Muscle of leg (tissue), 11 donors: Measurements from ENCODE around the gene UBL4A. TPM values are rescaled to one million over a fixed set of nuclear protein-coding genes. Genes with fewer than 3 reads are reported as not detected.
"Not testable (repeated sequence)": the region's sequence is repeated elsewhere in the genome, so short reads cannot be mapped to it uniquely, and the experiment has no call there.

Source experiments
- DNase-seq: peaks from one replicate; pipeline ENCODE4 v3.0.0; 2013
- H3K27ac ChIP-seq: one replicate; pipeline ENCODE4 v1.5.1; 2013; ENCODE audit warnings: mild to moderate bottlenecking, low read length, control low read depth
- H3K27me3 ChIP-seq: one replicate; pipeline ENCODE4 v1.6.1; 2013; ENCODE audit warnings: low read length; ENCODE audit not compliant: control insufficient read depth, insufficient read depth
- H3K36me3 ChIP-seq: one replicate; pipeline ENCODE4 v1.6.1; 2013; ENCODE audit warnings: low read length; ENCODE audit not compliant: control insufficient read depth, insufficient read depth
- H3K4me1 ChIP-seq: one replicate; pipeline ENCODE4 v1.6.1; 2013; ENCODE audit warnings: low read length; ENCODE audit not compliant: control insufficient read depth, insufficient read depth
- H3K4me3 ChIP-seq: one replicate; pipeline ENCODE4 v1.5.1; 2013; ENCODE audit warnings: low read length, control low read depth
- H3K9me3 ChIP-seq: replicated peaks from 2 replicates; pipeline ENCODE4 v1.6.1; 2013; ENCODE audit warnings: low read depth, low read length; ENCODE audit not compliant: control insufficient read depth
- WGBS: methylation state at CpG from one replicate; pipeline ENCODE4 v1.1.5; 2013; ENCODE audit warnings: missing lambda C conversion rate; ENCODE audit not compliant: insufficient coverage; 5-methylcytosine and 5-hydroxymethylcytosine counted together
- polyA plus RNA-seq, 8 donors: library from polyadenylated mRNA; unstranded; fragments of 120-200 nt; gene quantifications; one replicate each; pipeline versions ENCODE4 v1.2.1 to v1.2.3, GENCODE V29; 2013; ENCODE audit warnings: inconsistent platforms in 1 of 8, low replicate concordance in 1 of 8; ENCODE audit not compliant: insufficient read length in 8 of 8, insufficient read depth in 1 of 8
- total RNA-seq: library from RNA; stranded (reverse); fragments of 120-200 nt; gene quantifications from one replicate; pipeline ENCODE4 v1.2.4, GENCODE V29; 2013

UBL4A gene
- total and polyA plus RNA-seq, 9 donors: 20.3 to 27.8 (median 24.9) TPM

DNA sequence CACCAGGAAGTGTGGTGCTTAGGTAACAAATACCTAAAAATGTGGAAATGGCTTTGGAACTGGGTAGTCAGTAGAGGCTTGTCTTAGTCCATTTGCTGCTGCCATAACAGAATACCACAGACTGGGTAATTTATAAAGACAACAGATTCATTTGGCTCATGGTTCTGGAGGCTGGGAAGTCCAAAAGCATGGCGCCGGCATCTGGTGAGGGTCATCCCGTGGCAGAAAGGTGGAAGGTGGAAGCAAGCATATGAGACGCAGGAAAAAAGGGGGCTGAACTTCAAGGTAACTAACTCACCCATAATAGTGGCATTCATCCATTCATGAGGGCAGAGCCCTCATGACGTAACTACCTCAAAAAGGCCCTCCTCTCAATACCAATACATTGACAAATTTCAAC, 23.0 kb upstream of the UBL4A start:
- WGBS: no CpG with 5 or more reads among the region's 5 CpGs
- H3K36me3 ChIP-seq: peaks cover 30% of the 10 kb centered on the region
- H3K9me3 ChIP-seq: no peaks in the 10 kb centered on the region
- H3K4me1 ChIP-seq: no peaks in the 10 kb centered on the region
- no peak overlapping the region for H3K27ac ChIP-seq
- no peak overlapping the region for H3K4me3 ChIP-seq
- H3K27me3 ChIP-seq: no peaks in the 10 kb centered on the region
- no peak for DNase-seq

DNA sequence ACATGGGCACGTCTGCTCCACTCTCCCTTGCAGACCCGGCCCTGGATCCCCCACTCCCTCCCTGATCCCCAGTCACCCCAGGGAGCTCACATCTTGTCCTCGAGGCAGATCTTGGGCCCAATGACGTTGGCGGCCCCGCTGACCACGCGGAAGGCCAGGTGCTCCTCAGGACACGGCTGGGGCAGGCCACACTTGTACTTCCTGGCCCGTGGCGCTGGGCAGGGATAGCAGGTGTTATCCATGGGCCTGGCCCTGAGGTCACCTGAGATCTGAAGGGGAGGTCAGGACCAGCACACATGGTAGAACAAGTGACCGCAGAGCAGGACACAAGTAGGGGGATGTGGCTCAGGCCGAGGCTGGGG, 21.9 kb upstream of the UBL4A start:
- Histone ChIP-seq H3K4me3 (no peak overlapping the region), H3K27me3 (no peaks in the 10 kb centered on the region), H3K9me3 (no peaks in the 10 kb centered on the region), H3K4me1 (no peaks in the 10 kb centered on the region), H3K36me3 (peaks cover 30% of the 10 kb centered on the region), H3K27ac (no peak overlapping the region)
- DNase-seq: no peak
- WGBS: 91% methylated on average over 9 of the region's 13 CpGs

DNA sequence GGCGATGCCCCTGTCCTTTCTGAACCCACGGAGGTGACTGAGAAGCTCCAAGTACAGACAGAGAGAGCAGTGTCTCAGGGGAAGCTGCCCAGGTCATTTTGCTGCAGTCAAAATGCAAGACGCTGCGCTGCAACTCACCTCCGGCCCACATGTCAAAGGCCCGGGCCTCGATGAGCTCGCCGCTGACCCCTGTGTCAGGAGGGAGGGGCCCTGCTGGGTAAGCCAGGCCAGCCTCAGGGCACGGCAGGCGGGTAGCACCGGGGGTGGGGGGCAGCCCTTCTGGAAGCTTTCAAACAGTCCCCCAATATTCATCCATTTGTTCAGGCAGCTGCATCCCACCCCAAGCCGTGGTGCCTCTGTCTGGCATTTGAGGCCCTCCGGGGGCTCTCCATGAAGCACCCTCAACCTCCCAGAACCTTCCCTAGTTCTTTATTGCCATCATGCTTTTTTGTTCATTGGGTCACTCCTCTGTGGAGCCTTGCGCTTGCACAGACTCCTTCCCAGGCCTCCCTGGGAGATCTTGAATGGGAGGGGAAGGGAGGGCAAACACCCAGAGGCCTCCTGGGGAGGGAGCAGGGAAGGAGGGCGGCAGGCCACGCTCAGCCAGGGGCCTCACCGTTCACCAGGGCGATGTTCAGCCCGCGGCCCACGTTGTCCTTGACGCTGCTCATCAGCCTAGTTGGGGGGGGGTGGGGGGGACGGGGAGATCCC, 21.4 kb upstream of the UBL4A start:
- no peak for DNase-seq
- no peaks in the 10 kb centered on the region for H3K9me3 ChIP-seq
- peaks cover 30% of the 10 kb centered on the region for H3K36me3 ChIP-seq
- 75% methylated on average over 12 of the region's 24 CpGs for WGBS
- H3K4me3 ChIP-seq: no peak overlapping the region
- no peaks in the 10 kb centered on the region for H3K27me3 ChIP-seq
- H3K27ac ChIP-seq: no peak overlapping the region
- no peaks in the 10 kb centered on the region for H3K4me1 ChIP-seq

DNA sequence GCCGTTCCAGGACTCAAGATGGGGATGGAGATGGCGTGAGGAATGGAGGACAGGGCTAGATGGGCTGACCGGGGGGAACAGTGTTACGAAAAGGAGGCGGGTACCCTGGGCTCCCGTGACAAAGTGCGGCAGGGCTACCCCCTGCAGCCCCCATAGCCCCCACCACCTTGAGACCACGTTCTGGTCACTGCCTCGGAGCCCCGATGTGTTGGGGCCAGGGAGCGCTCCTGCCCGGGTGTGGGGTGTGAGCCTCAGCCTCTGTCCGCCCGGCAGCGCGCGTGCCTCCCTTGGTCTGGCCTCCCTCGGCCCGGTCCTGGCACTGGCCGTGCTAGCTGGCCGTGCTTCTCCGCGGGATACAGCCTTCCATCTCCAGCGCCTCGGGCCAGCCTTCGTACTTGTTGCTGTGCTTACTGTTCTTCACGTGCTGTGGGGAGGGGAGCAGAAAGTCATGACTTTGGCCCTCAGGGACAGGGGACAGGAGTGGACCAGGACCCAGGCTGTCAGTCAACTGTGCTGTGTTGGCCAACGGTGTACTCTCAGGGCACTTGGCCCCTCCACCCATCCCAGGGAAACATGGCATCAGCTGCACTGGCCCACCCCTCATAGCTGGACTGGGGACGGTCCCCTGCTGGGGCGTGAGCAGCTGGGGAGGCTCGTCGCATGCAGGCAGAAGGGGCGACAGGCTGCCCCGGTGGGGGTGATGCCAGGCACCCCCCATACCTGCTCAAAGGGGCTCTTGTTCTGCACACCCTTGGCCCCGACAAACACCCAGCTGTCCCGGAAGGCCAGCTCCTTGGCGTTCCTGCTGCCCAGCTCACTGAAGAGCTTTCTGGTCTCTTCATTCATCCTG, 20.3 kb upstream of the UBL4A start:
- no peaks in the 10 kb centered on the region for H3K27me3 ChIP-seq
- no peak overlapping the region for H3K27ac ChIP-seq
- no peak overlapping the region for H3K4me3 ChIP-seq
- no peaks in the 10 kb centered on the region for H3K9me3 ChIP-seq
- 91% methylated on average over 27 of the region's 37 CpGs for WGBS
- peaks cover 30% of the 10 kb centered on the region for H3K36me3 ChIP-seq
- no peaks in the 10 kb centered on the region for H3K4me1 ChIP-seq
- DNase-seq: no peak

DNA sequence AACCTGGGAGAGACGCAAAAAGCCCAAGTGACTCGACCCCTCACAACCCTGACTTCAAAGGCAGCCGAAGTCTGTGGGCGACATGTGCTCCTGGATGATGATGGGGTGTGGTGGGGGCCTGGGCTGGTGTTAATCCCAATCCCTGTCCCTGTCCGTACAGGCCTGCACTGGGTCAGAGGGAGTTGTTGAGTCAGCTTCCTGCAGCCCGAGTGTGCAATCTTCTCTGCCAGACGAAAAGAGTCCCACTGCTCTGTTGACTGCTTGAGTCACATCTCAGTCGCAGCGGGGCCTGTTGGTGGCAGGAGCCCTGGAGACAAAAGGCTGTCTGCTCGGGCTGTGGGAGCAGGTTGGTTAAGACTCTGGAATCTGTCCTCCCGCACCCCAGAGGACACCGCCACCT, 19.3 kb upstream of the UBL4A start:
- 65% methylated on average over 8 of the region's 12 CpGs for WGBS
- DNase-seq: no peak
- peaks cover 24% of the 10 kb centered on the region for H3K36me3 ChIP-seq
- H3K27ac ChIP-seq: no peak overlapping the region
- H3K27me3 ChIP-seq: no peaks in the 10 kb centered on the region
- no peak overlapping the region for H3K4me3 ChIP-seq
- no peaks in the 10 kb centered on the region for H3K9me3 ChIP-seq
- H3K4me1 ChIP-seq: no peaks in the 10 kb centered on the region

DNA sequence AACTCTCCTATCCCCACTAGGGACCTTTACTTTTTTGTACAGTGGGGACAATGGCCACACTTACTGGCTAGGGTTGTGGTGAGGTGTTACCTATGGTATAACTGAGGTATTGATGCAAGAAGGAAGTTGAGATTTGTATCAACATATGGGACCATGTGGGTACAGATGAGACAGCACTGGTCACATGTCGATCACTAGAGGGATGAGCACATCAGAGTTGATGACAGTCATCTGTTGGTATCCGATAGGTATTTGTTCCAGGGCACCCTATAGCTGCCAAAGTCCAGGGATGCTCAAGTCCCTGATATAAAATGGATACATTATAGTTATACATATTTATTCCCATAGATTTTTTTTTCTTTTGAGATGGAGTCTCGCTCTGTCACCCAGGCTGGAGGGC, 16.6 kb upstream of the UBL4A start:
- Histone ChIP-seq H3K36me3 (peaks cover 24% of the 10 kb centered on the region), H3K27ac (no peak overlapping the region), H3K27me3 (no peaks in the 10 kb centered on the region), H3K4me3 (no peak overlapping the region), H3K9me3 (no peaks in the 10 kb centered on the region), H3K4me1 (no peaks in the 10 kb centered on the region)
- whole genome bisulfite sequencing: 83% methylated on average over 1 of the region's 3 CpGs
- no peak for DNase-seq

DNA sequence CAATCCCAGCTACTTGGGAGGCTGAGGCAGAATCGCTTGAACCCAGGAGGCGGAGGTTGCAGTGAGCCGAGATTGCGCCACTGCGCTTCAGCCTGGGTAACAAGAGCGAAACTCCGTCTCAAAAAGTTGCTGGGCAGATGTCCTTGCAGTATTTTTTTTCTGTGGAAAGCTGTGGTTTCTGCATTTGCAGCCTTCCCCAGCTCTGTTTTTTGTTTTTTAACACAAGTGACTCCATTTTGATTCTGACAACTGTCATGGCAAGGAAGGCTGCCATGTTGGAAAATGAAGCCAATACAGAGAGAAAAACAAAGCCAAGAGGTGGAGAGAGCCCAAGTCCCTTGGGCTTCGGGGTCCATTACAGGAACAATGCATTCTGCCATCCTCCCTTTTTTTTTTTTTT, 15.7 kb upstream of the UBL4A start:
- DNase-seq: no peak
- H3K36me3 ChIP-seq: peaks cover 16% of the 10 kb centered on the region
- 93% methylated on average over 5 of the region's 8 CpGs for WGBS
- no peak overlapping the region for H3K27ac ChIP-seq
- no peak overlapping the region for H3K4me3 ChIP-seq
- no peaks in the 10 kb centered on the region for H3K4me1 ChIP-seq
- no peaks in the 10 kb centered on the region for H3K27me3 ChIP-seq
- no peaks in the 10 kb centered on the region for H3K9me3 ChIP-seq

DNA sequence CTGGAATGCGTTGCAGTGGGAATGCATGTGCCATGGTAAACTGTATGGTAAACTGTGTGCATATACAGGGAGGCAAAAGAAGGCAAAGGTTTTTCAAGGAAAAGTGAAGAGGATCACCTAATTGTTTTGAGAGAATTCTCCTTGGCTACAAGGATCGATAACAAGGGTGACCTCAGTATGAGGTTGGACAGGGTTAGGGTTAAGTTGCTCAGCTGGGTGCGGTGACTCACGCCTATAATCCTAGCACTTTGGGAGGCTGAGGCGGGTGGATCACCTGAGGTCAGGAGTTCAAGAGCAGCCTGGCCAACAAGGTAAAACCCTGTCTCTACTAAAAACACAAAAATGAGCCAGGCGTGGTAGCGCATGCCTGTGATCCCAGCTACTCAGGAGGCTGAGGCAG, 15.0 kb upstream of the UBL4A start:
- H3K9me3 ChIP-seq, H3K36me3 ChIP-seq, DNase-seq, H3K4me1 ChIP-seq, H3K27me3 ChIP-seq, H3K27ac ChIP-seq, H3K4me3 ChIP-seq: not testable (repeated sequence)
- 93% methylated on average over 7 of the region's 7 CpGs for WGBS

DNA sequence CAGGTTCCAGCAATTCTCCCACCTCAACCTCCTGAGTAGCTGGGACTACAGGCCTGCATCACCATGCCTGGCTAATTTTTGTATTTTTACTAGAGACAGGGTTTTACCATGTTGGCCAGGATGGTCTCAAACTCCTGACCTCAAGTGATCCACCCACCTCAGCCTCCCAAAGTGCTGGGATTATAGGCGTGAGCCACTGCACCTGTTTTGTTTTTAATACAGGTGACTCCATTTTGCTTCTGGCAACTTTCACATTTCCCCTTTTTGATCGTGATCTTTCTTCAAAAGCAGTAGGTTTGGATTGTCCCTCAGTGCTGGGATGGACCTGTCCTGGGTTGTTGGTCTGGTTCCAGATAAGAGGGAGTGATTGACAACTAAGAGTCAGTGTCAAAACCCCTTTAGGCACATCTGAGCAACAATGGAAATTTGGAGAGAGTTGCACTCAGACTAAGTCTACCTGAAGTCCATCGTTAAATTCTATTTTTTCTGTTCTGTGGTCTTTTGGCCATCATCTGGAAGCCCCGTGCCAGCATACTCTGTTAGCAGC, 10.2 kb upstream of the UBL4A start:
- not testable (repeated sequence) for H3K36me3 ChIP-seq, H3K9me3 ChIP-seq, H3K27me3 ChIP-seq, H3K4me3 ChIP-seq, H3K27ac ChIP-seq, H3K4me1 ChIP-seq, DNase-seq
- 67% methylated on average over 1 of the region's 4 CpGs for WGBS

DNA sequence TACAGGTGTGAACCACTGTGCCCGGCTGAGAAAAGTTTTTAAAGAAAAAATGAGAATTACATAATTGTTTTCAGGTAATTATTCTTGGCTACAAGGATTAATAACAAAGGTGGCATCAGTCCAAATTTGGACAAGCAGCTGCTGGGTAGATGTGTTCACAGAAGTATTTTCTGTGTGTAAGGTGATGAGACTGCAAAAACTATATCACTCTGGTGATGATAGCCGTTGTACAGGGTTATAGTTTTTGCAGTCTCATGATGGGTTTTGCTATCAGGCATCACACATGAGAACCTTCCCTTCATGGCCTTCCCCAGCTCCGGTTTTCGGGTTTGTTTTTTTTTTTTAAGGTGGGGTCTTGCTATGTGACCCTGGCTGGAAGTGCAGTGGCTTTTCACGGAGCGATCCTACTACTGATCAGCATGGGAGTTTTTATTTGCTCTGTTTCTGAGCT, 9.1 kb upstream of the UBL4A start:
- WGBS: 100% methylated on average over 1 of the region's 6 CpGs
- Histone ChIP-seq H3K4me3 (no peak overlapping the region), H3K9me3 (no peaks in the 10 kb centered on the region), H3K27ac (no peak overlapping the region), H3K4me1 (no peaks in the 10 kb centered on the region), H3K36me3 (no peaks in the 10 kb centered on the region), H3K27me3 (no peaks in the 10 kb centered on the region)
- no peak for DNase-seq
